Activated gamma-delta T cell treated with anti-CD3 and anti-CD28 coated beads, Interleukin-2, amount 50 U/mL, for 16 hours (primary cell): ENCODE measurements around the gene LILRB2.
A peak's percentile ranks its signal among the peaks of the same experiment; 100 is the strongest.
"Not testable (repeated sequence)": the region's sequence is repeated elsewhere in the genome, so short reads cannot be mapped to it uniquely, and the experiment has no call there.

Experiments used
- DNase-seq: peaks from one replicate; pipeline ENCODE4 v3.0.0-alpha.2; 2020; ENCODE audit warnings: low read depth

LILRB2 gene

GRCh38 chr19:54272181-54272580 is 8.7 kb downstream of the LILRB2 start:
- not testable (repeated sequence) for DNase-seq

DNA sequence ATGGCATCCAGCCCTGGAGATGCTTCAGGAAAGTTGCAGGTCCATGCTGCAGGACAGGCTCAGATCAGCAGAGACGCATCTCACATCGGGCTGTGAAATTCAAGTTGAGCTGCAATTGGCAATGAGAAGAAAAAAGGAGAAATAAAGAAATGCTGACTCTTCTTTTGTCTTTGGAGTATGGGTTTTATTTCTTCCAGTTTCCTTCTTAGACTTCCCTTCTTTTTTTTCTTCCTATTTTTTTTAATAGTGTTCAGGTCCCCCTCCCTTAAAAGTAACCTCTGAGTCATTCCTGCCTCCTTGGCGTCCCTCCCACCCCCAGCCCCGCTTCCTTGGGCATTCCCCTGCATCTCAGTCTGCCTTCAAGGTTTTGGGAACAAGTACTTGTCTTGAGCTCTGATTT is 9.3 kb downstream of the LILRB2 start:
- DNase-seq, result not testable (repeated sequence)

DNA sequence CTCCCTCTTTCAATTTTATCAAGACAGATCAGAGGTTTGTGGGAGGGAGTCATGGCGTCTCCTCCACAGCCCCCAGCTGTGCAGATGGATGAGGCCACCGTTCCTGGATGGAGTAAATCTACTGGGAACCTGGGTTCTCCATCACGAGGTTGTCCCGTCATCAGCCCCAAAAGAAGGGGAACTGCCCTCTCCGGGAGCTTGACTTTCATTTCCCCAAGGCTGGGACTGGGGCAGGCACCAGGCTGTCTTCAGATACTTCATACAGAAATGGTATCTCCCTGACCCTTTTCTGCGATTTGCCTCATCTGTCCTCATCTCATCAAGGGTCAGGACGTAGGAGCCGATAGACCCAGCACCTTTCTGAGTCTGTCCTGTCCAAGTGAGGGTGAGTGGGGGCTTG is 9.8 kb downstream of the LILRB2 start:
- no peak for DNase-seq

- DNase-seq, result no peak
Observed at GRCh38 chr19:54268936-54269335, 12.0 kb downstream of the LILRB2 start.

DNA sequence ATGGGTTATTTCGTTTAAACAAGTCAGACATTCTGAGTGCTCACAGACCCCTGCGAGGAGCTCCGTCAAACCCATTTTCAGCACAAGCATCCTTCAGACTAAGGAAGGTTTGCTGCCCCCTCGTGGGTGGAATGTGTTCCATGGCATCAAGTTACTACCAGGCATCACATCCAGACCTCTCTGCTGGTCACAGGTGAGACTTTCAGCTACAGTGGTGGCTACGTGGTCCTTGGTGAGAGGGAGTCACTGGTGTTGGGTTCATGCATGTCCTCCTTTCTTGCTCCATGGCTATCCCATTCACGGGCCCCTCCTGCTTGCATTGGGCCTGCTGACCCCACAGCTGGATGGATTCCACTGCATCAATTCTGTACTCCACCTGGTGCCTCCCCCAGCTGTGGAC is 14.8 kb downstream of the LILRB2 start:
- peak; percentile 46 for DNase-seq

GRCh38 chr19:54262470-54262869 is 18.4 kb downstream of the LILRB2 start:
- DNase-seq, result no peak

DNA sequence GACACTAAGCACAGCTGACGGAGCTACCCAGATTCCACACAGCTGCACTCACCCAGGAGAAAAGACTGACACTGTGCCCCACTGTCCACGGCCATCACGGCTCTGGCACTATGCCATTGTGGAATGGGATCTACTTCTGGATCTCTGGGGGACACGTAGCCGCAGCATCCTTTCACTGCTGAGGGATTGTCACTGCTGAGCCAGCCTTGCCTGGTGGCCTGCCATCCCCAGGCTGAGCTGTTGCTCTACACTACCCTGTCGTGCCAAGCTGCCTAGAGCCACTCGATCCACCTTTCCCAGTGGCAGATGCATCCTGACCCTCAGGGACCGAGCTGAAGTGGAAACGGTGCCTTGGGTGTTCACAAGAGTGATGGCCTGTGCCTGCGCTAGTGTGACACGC is 18.8 kb downstream of the LILRB2 start:
- no peak for DNase-seq

DNA sequence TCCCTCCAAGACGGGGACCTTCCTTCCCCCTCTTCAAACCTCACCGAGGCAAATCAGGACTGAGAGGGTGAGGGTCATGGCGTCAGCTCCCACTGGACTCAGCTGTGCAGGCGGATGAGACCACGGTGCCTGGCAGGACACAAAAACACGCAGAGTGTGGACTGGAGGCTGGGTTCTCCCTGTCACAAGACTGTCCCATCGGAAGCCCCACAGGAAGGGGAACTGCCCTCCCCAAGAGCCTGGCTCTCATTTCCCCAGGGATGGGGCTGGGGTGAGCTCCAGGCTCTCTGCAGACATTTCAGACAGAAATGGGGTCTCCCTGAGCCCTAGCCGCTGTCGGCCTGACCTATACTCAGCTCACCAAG is 23.8 kb downstream of the LILRB2 start, which contains the start of gene LILRB5:
LILRB5 (minus strand) TSS at position 158 of the 365 bp plus-strand sequence; CDS start at position 78, 80 bp downstream.
- DNase-seq, result no peak

DNA sequence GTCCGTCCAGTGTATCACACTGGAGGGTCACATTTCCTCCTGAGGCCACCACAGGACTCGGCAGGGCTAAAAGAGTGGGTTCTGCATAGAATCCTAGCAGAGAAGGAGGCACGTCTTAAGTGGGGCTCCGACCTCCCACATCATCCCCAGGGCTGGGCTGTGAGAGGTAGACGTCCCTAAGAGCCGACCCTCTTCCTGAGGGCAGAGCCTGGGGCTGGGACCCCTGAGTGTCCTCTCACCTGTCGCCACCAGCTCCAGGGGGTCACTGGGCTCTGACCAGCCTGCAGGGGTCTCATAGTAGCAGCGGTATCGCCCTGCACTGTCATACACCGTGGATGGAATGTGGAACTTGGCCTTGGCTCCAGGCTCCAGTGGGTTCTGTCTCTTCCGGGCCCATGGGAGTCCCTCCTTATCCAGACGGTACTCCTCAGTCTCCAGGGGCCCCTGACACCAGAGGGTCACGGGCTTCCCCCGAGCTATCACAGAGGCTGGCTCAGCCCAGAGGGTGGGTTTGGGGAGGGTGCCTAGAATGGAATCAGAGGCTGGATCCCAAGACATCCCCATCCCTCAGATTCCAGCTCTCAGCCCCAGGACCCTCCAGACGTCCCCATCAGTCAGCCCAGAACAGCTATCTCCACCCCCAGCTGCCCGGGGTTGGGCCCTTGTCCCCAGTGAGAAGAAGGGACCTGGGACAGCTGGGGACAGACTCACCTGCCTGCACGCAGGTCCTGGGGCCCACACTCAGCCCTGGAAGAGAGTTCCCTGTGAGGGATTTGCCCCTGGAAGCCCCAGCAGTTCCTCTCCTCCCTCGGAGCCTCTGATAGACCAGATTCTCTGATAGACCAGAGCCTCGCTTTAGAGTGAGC is 24.4 kb downstream of the LILRB2 start:
- no peak for DNase-seq

GRCh38 chr19:54255105-54255775 is 25.7 kb downstream of the LILRB2 start:
- no peak for DNase-seq

DNA sequence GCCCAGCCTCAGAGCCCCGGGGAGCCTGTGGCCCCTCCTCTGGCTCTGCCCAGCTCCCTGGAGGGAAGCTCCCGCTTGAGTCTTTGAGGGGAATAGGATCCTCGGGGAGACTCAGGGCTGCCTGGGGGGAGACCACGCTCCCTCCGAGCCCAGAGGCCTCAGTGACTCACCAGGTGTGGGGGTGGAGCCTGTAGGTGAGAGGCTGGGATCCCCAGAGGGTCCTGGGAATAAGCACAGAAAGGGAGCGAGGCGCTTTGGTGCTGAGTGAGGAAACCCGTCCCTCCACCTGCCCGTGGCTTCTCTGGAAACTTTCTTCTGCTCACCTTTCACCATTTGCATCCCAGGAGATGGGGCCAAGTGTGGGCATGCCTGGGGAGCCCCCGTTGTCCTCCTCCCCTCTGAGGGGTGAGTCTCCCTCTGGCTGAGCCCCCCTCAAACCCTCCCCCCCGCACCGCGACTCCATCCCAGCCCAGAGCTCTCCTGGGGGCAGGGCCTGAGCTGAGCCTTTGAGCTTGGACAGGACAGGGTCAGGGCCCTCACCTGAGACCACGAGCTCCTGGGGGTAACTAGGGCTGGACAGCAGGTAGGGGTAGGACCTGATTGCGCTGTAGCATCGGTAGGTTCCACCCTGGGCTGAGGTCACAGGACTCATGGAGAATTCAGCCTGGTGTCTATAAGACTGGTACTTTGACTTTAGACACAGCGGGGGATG is 26.6 kb downstream of the LILRB2 start:
- no peak for DNase-seq

- no peak for DNase-seq
Observed at GRCh38 chr19:54253331-54254194, 27.3 kb downstream of the LILRB2 start.

- no peak for DNase-seq
Observed at GRCh38 chr19:54252845-54253244, 28.1 kb downstream of the LILRB2 start.

GRCh38 chr19:54252243-54252642 is 28.7 kb downstream of the LILRB2 start:
- DNase-seq, result no peak

GRCh38 chr19:54248016-54248601 is 32.8 kb downstream of the LILRB2 start:
- no peak for DNase-seq

- DNase-seq, result no peak
Observed at GRCh38 chr19:54247106-54247930, 33.6 kb downstream of the LILRB2 start.

GRCh38 chr19:54245936-54246335 is 35.0 kb downstream of the LILRB2 start:
- DNase-seq, result no peak

DNA sequence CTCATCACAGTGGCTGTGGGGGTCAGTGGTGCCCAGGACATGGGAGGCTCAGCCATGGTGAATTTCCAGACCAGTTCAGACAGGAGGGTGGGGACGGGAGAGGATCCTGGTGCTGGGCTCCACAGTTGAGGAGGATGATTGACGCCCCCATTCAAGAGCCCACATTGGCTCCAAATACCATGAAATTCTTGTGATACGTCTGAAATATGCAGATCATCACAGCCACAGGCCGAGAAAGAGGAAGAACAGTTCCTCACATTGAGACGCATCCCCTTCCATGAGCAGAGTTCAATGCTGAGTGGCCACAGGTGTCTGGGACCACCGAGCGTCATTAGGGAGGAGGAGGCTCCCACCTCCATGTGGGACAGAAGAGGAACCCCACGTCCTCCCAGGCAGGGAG is 37.1 kb downstream of the LILRB2 start:
- DNase-seq, result not testable (repeated sequence)

- not testable (repeated sequence) for DNase-seq
Observed at GRCh38 chr19:54242646-54243045, 38.3 kb downstream of the LILRB2 start, which contains the start of gene LILRA6. LILRA6 (minus strand) TSS chr19:54242790.

- not testable (repeated sequence) for DNase-seq
Observed at GRCh38 chr19:54242234-54242633, 38.7 kb downstream of the LILRB2 start.
